ENCODE results near the gene MEG3. TPM values are rescaled to one million over a fixed set of nuclear protein-coding genes. Genes with fewer than 3 reads are reported as not detected.

MEG3 gene
- total and polyA plus RNA-seq, 2 donors: 12.6 to 103 TPM

- Histone ChIP-seq H3K9me3 (ENCODE audit: control insufficient read depth in 2 of 2, insufficient read depth in 1 of 2, low read length in 1 of 2) (peaks cover 2 to 17% of the 10 kb centered on the region in 2 donors), H3K36me3 (ENCODE audit: control insufficient read depth in 2 of 2, insufficient read depth in 2 of 2, low read length in 1 of 2) (no peaks in the 10 kb centered on the region), H3K4me1 (ENCODE audit: control insufficient read depth in 2 of 2, insufficient read depth in 2 of 2, low read length in 2 of 2) (peaks cover 0 to 4% of the 10 kb centered on the region in 2 donors), H3K27ac (ENCODE audit: low read depth in 1 of 2, low read length in 1 of 2) (no peak overlapping the region), H3K27me3 (ENCODE audit: control insufficient read depth in 2 of 2, insufficient read depth in 1 of 2, low read length in 1 of 2) (no peaks in the 10 kb centered on the region), H3K4me3 (ENCODE audit: low read length in 2 of 2) (no peak overlapping the region)
- DNase-seq (ENCODE audit: low read depth in 6 of 9, low spot score in 9 of 9): no peak
- 96% methylated on average over 46 of the region's 46 CpGs for WGBS
These were observed 57.3 kb downstream of the MEG3 start for GRCh38 chr14:100882991-100883788.

- no peak for DNase-seq (ENCODE audit: low read depth in 6 of 9, low spot score in 9 of 9)
- no peaks in the 10 kb centered on the region for H3K36me3 ChIP-seq (ENCODE audit: control insufficient read depth in 2 of 2, insufficient read depth in 2 of 2, low read length in 1 of 2)
- WGBS: 97% methylated on average over 11 of the region's 11 CpGs
- peaks cover 0 to 4% of the 10 kb centered on the region in 2 donors for H3K4me1 ChIP-seq (ENCODE audit: control insufficient read depth in 2 of 2, insufficient read depth in 2 of 2, low read length in 2 of 2)
- H3K27ac ChIP-seq (ENCODE audit: low read depth in 1 of 2, low read length in 1 of 2): no peak overlapping the region
- H3K4me3 ChIP-seq (ENCODE audit: low read length in 2 of 2): no peak overlapping the region
- no peaks in the 10 kb centered on the region for H3K27me3 ChIP-seq (ENCODE audit: control insufficient read depth in 2 of 2, insufficient read depth in 1 of 2, low read length in 1 of 2)
- peaks cover 2 to 17% of the 10 kb centered on the region in 2 donors for H3K9me3 ChIP-seq (ENCODE audit: control insufficient read depth in 2 of 2, insufficient read depth in 1 of 2, low read length in 1 of 2)
These were observed 57.8 kb downstream of the MEG3 start for GRCh38 chr14:100883789-100884101.

DNA sequence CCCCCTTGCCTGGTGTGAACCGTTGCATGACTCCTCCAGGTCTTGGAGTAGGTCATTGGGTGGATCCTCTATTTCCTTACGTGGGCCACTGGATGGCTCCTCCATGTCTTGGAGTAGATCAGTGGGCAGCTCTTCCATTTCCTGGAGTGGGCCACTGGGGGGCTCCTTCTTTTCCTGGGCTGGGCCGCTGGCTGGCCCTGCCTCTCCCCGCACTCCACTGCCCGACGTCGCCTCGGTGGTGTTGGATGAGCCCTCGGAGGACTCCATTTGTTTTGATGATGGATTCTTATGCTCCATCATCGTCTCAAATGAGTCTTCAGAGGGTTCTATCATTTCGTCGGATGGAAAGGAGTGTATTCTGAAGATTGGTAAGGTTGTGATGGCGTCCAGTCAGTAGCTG is 58.5 kb downstream of the MEG3 start:
- no peaks in the 10 kb centered on the region for H3K36me3 ChIP-seq (ENCODE audit: control insufficient read depth in 2 of 2, insufficient read depth in 2 of 2, low read length in 1 of 2)
- H3K27me3 ChIP-seq (ENCODE audit: control insufficient read depth in 2 of 2, insufficient read depth in 1 of 2, low read length in 1 of 2): no peaks in the 10 kb centered on the region
- no peak overlapping the region for H3K4me3 ChIP-seq (ENCODE audit: low read length in 2 of 2)
- 96% methylated on average over 13 of the region's 13 CpGs for WGBS
- H3K27ac ChIP-seq (ENCODE audit: low read depth in 1 of 2, low read length in 1 of 2): no peak overlapping the region
- H3K9me3 ChIP-seq (ENCODE audit: control insufficient read depth in 2 of 2, insufficient read depth in 1 of 2, low read length in 1 of 2): peaks cover 2 to 17% of the 10 kb centered on the region in 2 donors
- DNase-seq (ENCODE audit: low read depth in 6 of 9, low spot score in 9 of 9): no peak
- H3K4me1 ChIP-seq (ENCODE audit: control insufficient read depth in 2 of 2, insufficient read depth in 2 of 2, low read length in 2 of 2): peaks cover 0 to 4% of the 10 kb centered on the region in 2 donors

- no peaks in the 10 kb centered on the region for H3K36me3 ChIP-seq (ENCODE audit: control insufficient read depth in 2 of 2, insufficient read depth in 2 of 2, low read length in 1 of 2)
- H3K27ac ChIP-seq (ENCODE audit: low read depth in 1 of 2, low read length in 1 of 2): no peak overlapping the region
- DNase-seq (ENCODE audit: low read depth in 6 of 9, low spot score in 9 of 9): no peak
- WGBS: 87% methylated on average over 2 of the region's 2 CpGs
- peaks cover under 1 to 17% of the 10 kb centered on the region in 2 donors for H3K9me3 ChIP-seq (ENCODE audit: control insufficient read depth in 2 of 2, insufficient read depth in 1 of 2, low read length in 1 of 2)
- no peak overlapping the region for H3K4me3 ChIP-seq (ENCODE audit: low read length in 2 of 2)
- peaks cover 0 to 4% of the 10 kb centered on the region in 2 donors for H3K4me1 ChIP-seq (ENCODE audit: control insufficient read depth in 2 of 2, insufficient read depth in 2 of 2, low read length in 2 of 2)
- no peaks in the 10 kb centered on the region for H3K27me3 ChIP-seq (ENCODE audit: control insufficient read depth in 2 of 2, insufficient read depth in 1 of 2, low read length in 1 of 2)
These were observed 59.3 kb downstream of the MEG3 start for GRCh38 chr14:100885196-100885595.

DNA sequence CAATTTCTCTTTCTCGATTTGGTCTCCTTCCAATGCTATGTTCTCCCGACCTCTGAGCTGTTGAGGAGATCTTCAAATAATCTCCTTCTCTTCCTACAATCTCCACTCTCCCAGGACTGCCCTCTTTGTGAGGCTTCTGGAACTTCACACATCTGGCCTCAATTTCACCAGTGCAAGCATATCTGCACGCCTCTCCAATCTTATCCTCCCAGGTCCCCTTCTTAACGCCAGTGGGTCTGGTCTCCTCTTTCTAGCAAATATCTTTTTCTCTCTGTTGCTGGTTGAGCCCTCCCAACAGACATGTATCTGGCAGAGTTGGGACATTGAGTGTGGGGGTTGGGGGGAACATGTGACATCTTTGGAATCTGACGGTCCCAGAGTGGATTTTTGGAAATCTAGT is 59.7 kb downstream of the MEG3 start:
- Histone ChIP-seq H3K9me3 (ENCODE audit: control insufficient read depth in 2 of 2, insufficient read depth in 1 of 2, low read length in 1 of 2) (peaks cover 0 to 17% of the 10 kb centered on the region in 2 donors), H3K27ac (ENCODE audit: low read depth in 1 of 2, low read length in 1 of 2) (no peak overlapping the region), H3K4me1 (ENCODE audit: control insufficient read depth in 2 of 2, insufficient read depth in 2 of 2, low read length in 2 of 2) (peaks cover 0 to 4% of the 10 kb centered on the region in 2 donors), H3K27me3 (ENCODE audit: control insufficient read depth in 2 of 2, insufficient read depth in 1 of 2, low read length in 1 of 2) (no peaks in the 10 kb centered on the region), H3K36me3 (ENCODE audit: control insufficient read depth in 2 of 2, insufficient read depth in 2 of 2, low read length in 1 of 2) (no peaks in the 10 kb centered on the region), H3K4me3 (ENCODE audit: low read length in 2 of 2) (no peak overlapping the region)
- DNase-seq (ENCODE audit: low read depth in 6 of 9, low spot score in 9 of 9): no peak
- WGBS: 94% methylated on average over 5 of the region's 5 CpGs

GRCh38 chr14:100887728-100888335 is 61.9 kb downstream of the MEG3 start:
- peak in 1 of 9 donors; percentile 7 for DNase-seq (ENCODE audit: low read depth in 6 of 9, low spot score in 9 of 9)
- WGBS: 93% methylated on average over 6 of the region's 6 CpGs

GRCh38 chr14:100888789-100889315 is 62.9 kb downstream of the MEG3 start:
- H3K27me3 ChIP-seq (ENCODE audit: control insufficient read depth in 2 of 2, insufficient read depth in 1 of 2, low read length in 1 of 2): no peaks in the 10 kb centered on the region
- DNase-seq (ENCODE audit: low read depth in 6 of 9, low spot score in 9 of 9): no peak
- no peaks in the 10 kb centered on the region for H3K36me3 ChIP-seq (ENCODE audit: control insufficient read depth in 2 of 2, insufficient read depth in 2 of 2, low read length in 1 of 2)
- no peak overlapping the region for H3K27ac ChIP-seq (ENCODE audit: low read depth in 1 of 2, low read length in 1 of 2)
- WGBS: 88% methylated on average over 5 of the region's 5 CpGs
- peaks cover 0 to 4% of the 10 kb centered on the region in 2 donors for H3K4me1 ChIP-seq (ENCODE audit: control insufficient read depth in 2 of 2, insufficient read depth in 2 of 2, low read length in 2 of 2)
- no peaks in the 10 kb centered on the region for H3K9me3 ChIP-seq (ENCODE audit: control insufficient read depth in 2 of 2, insufficient read depth in 1 of 2, low read length in 1 of 2)
- H3K4me3 ChIP-seq (ENCODE audit: low read length in 2 of 2): no peak overlapping the region

More at GRCh38 chr14:100887728-100888335, 61.9 kb downstream of the MEG3 start:
- Histone ChIP-seq H3K4me1 (ENCODE audit: control insufficient read depth in 2 of 2, insufficient read depth in 2 of 2, low read length in 2 of 2) (peaks cover 0 to 4% of the 10 kb centered on the region in 2 donors), H3K27me3 (ENCODE audit: control insufficient read depth in 2 of 2, insufficient read depth in 1 of 2, low read length in 1 of 2) (no peaks in the 10 kb centered on the region), H3K36me3 (ENCODE audit: control insufficient read depth in 2 of 2, insufficient read depth in 2 of 2, low read length in 1 of 2) (no peaks in the 10 kb centered on the region), H3K4me3 (ENCODE audit: low read length in 2 of 2) (no peak overlapping the region), H3K9me3 (ENCODE audit: control insufficient read depth in 2 of 2, insufficient read depth in 1 of 2, low read length in 1 of 2) (no peaks in the 10 kb centered on the region), H3K27ac (ENCODE audit: low read depth in 1 of 2, low read length in 1 of 2) (no peak overlapping the region)

DNA sequence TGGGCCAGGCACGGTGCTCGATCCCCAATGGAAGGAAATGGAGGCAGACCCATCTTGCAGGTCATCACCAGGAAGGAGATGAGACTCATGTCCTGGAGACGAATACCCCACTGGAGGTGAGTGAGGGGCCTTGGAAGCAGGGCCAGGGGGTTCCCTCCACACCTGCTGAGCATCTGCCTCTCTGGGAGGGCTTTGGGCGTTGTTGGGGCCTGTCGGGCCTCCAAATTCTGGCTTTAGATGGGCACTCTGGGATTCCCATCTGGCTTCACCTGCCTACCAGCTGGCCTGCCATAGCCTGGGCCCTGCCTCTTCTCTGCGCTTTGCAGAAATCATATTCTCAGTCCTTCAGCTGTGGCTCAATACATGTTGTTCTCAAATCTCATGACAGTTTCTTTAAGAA is 63.7 kb downstream of the MEG3 start:
- Histone ChIP-seq H3K9me3 (ENCODE audit: control insufficient read depth in 2 of 2, insufficient read depth in 1 of 2, low read length in 1 of 2) (no peaks in the 10 kb centered on the region), H3K4me1 (ENCODE audit: control insufficient read depth in 2 of 2, insufficient read depth in 2 of 2, low read length in 2 of 2) (peaks cover 0 to 4% of the 10 kb centered on the region in 2 donors), H3K36me3 (ENCODE audit: control insufficient read depth in 2 of 2, insufficient read depth in 2 of 2, low read length in 1 of 2) (no peaks in the 10 kb centered on the region), H3K27ac (ENCODE audit: low read depth in 1 of 2, low read length in 1 of 2) (no peak overlapping the region), H3K4me3 (ENCODE audit: low read length in 2 of 2) (no peak overlapping the region), H3K27me3 (ENCODE audit: control insufficient read depth in 2 of 2, insufficient read depth in 1 of 2, low read length in 1 of 2) (no peaks in the 10 kb centered on the region)
- DNase-seq (ENCODE audit: low read depth in 6 of 9, low spot score in 9 of 9): no peak
- 96% methylated on average over 6 of the region's 6 CpGs for WGBS
